HG03521 (cell line): Measurements from ENCODE around the gene ATP11A.
"Not testable (repeated sequence)": the region's sequence is repeated elsewhere in the genome, so short reads cannot be mapped to it uniquely, and the experiment has no call there.

Source experiments
- ATAC-seq: cut with Tn5 transposase; IDR thresholded peaks from one replicate; pipeline ENCODE4 v1.9.1; 2021; ENCODE audit warnings: mild to moderate bottlenecking, moderate library complexity; ENCODE audit not compliant: unreplicated experiment

ATP11A gene

DNA sequence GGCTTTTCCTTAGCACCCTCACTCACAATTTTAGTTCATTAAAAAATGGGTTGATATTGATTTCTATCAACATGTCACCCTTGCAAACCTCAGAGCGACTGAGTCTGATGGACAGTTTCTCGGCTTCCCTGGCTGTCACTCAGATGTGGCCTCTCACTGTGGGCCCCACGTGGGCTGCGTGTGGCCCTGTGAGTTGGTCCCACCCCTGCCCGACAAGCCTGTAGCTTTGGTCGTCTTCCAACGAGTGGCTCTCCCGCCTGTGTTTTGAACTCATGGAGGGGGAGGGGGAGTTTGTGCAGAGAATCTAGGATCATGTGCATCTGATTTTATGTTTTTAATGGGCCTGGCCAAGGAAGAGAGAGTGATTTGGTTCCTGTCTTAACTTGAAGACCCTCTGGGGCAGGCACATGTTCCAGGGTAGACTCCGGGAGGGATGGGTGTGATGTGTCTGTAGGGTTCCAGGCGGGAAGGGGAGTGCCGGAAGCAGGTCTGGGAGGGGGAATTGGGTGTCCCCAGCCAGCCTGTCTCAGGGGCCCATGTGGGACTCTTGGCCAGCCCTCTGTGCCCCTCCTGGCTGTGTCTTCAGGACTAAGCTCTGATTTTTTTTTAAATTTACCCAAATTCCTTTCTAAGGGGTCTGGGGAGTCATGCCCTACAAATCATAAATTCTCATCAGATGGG, 18.9 kb downstream of the ATP11A start:
- ATAC-seq: no peak

DNA sequence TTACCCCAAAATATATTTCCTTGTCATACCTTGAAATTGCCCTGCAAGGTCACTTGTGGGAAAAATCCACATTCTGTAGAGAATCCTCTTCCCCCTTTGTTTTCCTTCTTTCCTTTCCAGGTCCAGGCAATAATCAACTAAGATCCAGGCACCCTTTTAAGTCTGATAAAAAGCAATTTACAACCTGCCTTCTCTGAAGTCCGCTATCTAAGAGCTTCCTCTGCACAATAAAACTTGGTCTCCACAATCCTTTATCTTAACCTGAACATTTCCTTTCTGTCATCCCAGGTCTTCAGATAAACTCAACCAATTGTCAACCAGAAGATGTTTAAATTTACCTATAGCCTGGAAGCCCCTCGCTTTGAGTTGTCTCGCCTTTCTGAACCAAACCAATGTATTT, 19.5 kb downstream of the ATP11A start:
- ATAC-seq: not testable (repeated sequence)

DNA sequence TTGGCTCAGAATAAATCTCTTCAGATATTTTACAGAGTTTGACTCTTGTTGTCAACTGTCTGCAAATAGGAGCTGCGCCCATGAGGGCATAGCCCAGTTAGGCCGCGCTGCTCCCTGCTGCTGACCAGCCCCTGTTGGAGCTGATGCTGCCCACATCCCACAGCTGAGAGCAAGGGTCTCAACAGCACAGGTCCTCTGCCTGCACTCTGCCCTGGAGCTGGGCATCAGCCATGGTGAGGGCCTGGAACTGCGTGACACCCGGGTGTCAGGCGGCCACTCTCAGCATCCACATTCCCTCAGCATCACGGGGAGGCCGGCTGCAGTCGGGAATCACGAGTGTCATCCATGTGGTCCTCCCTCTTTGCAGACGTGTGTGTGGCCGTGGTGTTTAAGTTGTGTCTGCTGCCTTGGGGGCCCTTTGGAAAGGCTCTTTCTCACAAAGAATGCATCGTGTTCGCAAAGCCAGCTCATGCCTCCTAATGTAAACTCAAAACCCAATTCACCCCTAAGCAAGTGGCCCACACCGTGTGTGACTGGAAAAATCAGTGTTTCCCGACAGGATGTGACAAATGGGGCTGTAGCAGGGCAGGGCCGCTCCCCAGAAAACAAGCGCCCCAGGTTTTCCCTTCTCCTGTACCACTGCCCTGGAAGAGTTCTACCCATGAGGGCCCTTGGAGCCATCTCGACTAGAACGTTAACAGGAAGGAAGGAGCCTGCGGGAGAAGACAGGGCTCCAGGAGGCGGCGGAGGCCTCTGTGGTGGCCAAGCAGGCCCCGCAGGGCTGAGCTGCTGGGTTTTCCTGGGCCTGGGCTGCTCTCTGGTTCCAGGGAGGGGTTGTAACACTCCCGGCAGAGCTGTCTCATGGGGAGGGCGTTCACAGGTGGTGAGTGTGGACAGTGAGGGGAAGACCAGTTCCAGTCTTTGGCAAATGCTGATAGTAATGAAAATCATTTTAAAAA, 20.3 kb downstream of the ATP11A start:
- ATAC-seq: no peak

GRCh38 chr13:112710855-112711527, 21.2 kb downstream of the ATP11A start:
- no peak for ATAC-seq

- ATAC-seq: no peak
Observed at GRCh38 chr13:112711528-112712265, 21.9 kb downstream of the ATP11A start.

DNA sequence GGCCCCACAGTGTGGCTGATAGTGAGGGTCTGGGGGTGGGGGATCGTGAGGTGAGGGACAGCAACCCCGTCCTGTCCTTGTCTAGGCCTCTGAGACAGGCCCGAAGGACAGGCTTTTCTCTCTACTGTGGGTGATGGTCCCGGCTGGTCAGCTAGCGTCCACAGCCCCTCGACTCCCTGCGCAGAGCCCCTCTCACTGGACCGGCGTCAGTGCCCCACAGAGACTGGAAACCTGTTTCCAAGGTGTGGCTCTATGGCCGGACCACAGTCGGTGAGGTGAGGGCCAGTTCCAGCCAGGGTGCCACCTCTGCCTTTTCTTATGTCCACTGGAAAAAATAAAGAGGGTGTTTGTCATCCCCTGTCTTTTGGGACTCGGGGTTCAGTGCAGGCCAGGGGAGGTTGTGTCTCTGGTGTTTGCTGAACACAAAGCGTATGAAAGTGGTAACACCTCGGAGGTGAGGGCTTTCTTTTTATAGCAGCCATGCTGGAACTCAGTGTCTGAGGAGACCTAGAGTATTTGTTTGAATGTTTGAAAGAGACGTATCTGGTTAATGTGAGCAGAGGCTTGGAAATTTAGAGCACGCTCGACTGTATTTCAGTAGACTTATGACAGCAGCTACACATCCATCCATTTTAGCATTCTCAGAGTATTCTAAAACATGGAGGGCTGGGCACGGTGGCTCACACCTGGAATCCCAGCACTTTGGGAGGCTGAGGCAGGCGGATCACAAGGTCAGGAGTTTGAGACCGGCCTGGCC, 22.8 kb downstream of the ATP11A start:
- no peak for ATAC-seq

- no peak for ATAC-seq
Observed at GRCh38 chr13:112713517-112714253, 23.8 kb downstream of the ATP11A start.

- ATAC-seq: no peak
Observed at GRCh38 chr13:112714376-112715174, 24.7 kb downstream of the ATP11A start.

- ATAC-seq: no peak
Observed at GRCh38 chr13:112715210-112715609, 25.4 kb downstream of the ATP11A start.

DNA sequence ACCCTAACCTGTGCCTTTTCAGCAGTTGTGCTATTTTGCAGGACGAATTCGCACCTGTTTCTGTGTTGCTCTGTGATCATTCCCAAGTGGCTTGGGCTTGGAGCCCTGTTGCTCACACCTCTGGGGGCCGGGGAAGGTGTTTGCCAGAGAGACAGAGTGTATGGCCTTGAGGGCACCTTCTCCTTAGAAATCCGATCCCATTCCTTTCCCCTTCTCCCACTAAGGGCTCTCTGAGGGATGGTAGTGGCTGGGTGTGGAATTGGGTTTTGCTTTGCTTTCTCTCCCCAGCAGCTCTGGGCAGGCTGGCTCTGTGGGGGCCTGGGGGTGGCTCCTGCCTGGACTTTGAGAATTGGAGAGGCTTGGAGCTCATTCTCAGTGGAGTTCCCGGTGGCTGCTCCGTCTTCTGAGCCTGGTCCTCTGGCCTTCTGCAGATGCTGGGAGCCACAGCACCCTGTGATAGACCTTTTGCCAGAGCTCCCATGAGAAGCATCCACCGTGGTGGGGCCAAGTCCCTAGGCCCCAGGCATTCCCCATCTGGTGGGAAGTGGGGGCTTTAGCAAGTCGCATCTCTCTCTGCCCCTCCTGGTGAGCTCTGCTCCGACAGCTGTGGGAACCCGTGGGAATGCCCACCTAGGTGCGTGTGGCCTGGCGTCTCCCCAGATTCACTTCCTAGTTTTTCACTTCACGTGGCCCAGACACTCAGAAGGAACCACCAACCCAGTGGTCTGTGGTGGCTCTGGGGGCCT, 26.1 kb downstream of the ATP11A start:
- ATAC-seq: no peak

DNA sequence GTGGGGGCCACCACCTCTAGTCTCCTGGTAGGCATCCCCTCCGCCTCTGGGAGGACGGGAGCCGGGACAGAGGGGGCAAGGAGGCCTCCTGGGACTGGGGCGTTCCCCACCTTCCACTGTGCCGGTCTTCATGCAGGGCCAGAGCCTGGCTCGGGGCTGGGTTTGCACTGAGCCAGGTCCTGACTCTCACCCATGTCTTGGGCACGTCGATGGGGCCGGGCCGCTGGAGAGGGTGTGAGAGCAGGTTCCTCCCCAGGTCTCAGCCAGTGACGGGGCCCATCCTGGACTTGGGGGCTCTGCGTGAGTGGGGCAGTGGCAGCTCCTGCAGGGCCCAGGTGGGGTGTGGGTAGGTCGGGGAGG, 26.6 kb downstream of the ATP11A start:
- no peak for ATAC-seq

- no peak for ATAC-seq
Observed at GRCh38 chr13:112716841-112717520, 27.1 kb downstream of the ATP11A start.

DNA sequence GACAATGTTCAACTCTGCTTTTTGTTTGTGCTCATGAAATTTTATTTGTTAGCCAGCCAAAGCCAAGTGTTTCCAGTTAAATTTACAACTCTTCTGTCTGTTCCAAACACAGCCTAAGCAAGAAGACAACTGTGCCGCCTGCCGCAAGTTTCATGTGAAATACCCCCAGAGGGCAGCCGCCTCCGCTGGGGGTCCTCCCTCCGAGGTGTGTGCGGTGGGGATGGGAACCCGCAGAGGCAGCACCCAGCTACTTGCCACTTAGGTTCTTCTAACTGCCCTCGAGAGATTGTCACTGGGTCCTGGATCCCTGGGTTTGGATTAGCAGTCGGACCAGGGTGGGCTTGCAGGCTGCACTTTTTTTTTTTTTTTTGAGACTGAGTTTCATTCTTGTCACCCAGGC, 28.5 kb downstream of the ATP11A start:
- ATAC-seq: no peak

- ATAC-seq: no peak
Observed at GRCh38 chr13:112719016-112719415, 29.2 kb downstream of the ATP11A start.

DNA sequence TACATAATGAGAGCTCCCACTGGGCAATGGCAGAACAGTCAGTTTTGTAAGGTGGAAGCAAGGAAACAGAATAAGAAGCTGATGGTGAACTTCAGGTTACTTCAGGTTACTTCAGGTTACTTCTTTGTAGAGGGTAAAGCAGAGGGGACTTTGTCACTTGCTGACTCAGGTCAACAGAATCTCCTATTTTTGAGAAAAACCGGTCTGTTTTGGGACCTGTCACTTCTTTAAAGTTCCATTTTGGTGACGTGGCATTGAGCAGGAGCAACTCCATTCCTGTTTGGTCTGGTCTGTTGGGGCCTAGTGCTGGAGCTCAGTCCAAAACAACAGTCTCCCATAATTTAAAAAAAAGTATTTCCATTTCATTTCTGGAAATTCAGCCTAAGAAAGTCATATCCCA, 29.7 kb downstream of the ATP11A start:
- ATAC-seq: no peak

GRCh38 chr13:112720251-112720650, 30.4 kb downstream of the ATP11A start:
- ATAC-seq: no peak

GRCh38 chr13:112720814-112721197, 31.0 kb downstream of the ATP11A start:
- ATAC-seq: no peak
